HG02840 (cell line): ENCODE results near the gene MAD1L1.
"Not testable (repeated sequence)": the region's sequence is repeated elsewhere in the genome, so short reads cannot be mapped to it uniquely, and the experiment has no call there.

ENCODE experiments used
- ATAC-seq: cut with Tn5 transposase; IDR thresholded peaks from one replicate; pipeline ENCODE4 v1.9.1; 2021; ENCODE audit warnings: mild to moderate bottlenecking, moderate library complexity, moderate number of reproducible peaks; ENCODE audit not compliant: unreplicated experiment, low FRiP score

The MAD1L1 gene

DNA sequence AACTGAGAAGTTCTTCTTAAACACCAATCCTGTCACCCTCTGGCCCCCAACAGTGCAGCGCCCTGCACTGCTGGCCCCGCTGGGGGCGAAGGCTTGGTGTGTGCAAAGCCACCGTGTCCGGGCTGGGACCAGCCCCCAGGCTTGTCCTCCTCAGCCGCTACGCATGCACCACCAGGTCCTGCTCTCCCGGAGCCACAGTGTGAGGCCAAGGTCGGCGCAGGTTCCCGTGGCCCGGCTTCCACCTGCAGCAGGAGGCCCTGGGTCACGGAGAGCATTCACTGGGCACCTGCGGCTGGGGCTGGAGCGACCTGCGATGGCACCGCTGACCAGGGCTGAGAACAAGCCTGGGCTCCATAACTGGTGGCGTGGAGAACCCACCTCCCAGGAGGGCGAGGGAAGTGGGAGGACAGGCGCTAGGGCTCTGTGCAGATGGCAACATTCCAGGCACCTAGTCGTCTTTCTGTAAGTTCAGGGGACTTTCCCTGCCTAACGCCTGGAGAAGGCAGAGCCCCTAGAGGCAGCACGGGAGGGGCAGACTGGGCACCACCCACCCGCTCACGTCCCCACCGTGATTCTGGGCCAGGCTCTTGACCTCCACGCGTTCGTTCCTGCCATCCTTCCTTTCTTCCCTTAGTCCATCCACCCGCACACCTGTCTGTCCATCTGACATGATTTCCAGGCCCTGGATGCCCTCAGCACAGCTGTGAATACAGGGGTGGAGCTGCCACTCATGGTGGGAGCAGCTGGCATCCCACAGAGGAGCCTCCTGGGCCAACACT is 291.1 kb downstream of the MAD1L1 start:
- ATAC-seq: no peak

DNA sequence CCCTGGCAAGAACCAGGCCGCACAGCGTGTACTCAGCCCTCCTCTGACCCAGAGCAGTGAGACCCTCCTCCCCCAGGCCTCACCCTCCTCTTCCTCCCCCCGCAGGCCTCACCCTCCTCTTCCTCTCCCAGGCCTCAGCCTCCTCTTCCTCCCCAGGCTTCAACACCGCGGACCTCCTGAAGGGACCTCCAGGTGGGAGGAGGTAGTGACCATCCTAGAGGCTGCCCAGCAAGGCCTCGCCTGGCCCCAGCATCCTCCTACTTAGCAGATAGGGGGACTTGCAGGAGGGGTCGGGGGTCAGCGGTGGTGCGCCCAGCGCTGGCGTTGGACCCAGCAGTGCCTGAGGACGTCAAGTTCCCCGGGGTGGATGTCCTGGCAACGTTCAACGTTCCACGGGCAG is 291.9 kb downstream of the MAD1L1 start:
- ATAC-seq: peak; percentile 8

DNA sequence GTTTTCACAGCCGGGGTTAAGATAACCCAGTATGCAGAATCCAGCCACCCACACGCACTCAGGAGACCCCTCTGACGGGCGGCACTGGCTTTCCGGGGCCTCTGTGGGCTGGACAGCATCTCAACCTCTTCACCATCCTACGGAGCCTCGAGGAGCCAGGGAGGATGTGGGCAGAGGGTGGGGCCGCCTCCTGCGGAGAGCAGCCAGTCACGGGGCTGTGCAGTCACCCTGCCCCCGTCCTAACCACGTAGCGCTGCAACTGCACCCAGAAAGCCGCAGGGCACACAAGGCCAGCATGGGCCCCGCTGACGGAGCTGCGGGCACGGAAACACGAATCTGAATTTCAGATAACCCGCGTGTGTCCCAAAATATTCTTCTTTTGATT is 292.4 kb downstream of the MAD1L1 start:
- ATAC-seq: peak; percentile 77

DNA sequence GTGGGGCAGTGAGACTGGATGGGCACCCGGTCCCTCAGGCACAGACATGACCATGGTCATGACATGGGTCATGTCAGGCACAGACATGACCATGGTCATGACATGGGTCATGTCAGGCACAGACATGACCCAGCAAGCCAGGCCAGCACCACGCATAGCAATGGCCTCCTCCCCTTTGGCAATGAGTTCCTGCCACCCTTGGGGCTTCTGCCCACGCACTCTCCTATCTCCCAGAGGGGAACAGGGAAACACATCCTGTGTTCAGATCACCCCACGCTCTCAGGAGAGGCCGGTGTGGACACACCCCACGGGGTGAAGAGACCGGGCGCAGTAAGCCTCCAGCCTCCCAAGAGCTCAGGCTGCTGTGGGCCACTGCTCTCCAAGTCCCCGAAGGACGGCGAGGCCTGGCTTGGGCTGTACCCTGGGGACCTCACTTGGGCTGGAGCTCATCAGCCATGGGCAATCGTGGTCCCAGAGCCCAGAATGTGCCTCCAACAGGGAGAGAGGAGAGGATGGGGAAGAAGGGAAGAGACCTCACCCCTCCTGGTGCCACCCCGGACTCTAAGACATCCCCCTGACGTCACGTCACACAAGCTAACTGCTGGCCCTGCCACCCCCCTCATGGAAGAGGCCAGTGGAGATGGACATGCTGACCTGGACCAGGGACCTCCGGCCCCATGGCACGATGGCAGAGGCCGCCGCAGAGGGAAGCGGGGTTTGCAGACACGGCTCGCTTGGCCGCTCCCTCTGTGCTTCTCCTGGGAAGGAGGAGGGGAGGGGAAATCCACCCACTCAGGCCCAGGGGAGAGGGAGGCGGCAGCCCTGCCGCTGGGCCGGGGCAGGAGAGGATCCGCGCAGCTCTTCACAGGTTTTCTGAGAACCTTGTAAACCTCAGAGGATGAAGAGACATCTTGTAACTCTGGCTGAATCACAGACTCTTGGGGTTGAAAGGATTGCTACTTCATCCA is 293.0 kb downstream of the MAD1L1 start:
- ATAC-seq: peak; percentile 21

DNA sequence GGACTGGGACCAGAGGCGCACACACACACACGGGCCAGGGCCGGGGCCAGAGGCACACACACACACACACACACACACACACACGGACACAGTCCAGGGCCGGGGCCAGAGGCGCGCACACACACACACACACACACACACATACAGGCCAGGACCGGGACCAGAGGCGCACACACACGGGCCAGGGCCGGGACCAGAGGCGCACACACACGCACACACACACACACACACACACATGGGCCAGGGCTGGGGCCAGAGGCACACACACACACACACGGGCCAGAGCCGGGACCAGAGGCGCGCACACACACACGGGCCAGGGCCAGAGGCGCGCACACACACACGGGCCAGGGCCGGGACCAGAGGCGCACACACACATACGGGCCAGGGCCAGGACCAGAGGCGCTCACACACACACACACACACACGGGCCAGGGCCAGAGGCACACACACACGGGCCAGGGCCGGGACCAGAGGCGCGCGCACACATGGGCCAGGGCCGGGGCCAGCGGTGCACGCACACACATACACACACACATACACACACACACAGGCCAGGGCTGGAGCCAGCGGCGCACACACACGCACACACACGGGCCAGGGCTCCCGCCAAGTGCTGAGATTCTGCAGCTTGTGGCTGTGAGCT is 293.8 kb downstream of the MAD1L1 start:
- ATAC-seq: no peak

DNA sequence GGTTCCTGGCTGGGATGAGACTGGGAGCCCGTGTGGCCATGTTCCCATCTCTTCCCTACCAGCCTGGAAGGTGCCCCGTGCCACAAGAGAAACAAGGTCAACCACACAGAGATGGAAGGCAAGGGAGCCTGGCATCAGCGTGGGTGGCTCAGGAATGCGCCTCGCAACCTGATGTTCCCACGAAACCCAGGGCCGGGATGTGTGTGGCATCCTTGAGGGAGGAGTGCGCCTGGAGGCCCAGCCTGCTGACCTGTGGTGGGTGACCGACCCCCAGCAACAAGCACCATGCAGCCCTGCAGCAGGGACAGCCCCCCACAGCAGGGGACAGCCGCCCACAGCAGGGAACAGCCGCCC is 295.5 kb downstream of the MAD1L1 start:
- ATAC-seq: no peak

DNA sequence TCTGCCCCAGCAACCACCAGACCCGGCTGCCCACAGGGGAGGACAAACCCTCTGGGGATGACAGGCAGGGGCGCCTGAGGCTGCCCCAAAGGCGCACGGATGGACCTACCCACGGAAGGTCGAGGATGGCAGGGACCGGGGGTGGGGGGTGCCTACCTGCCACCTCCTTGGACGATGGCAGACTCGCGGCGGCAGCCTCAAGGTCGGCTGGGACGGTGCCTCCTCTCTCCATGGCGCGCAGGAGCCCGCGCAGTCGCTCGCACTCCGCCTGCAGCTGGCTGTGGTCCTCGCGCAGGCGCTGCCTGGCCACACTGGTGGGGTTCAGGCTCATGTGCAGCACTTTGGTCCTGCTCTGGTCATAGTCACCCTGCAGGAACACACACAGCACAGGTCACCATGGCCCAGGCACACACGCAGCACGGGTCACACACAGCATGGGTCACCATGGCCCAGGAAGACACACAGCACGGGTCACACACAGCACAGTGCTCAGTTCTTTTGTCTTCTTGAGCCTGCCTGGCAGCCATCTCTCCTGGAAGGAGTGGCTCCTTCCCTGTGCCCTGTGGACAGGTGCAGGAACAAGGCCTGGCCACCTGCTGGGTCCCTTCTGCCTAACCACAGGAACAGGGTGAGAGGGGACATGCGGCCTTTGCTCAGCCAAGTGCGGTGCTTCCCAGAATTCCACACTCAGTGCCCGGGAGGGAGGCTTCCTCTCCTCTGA is 296.1 kb downstream of the MAD1L1 start:
- ATAC-seq: no peak

DNA sequence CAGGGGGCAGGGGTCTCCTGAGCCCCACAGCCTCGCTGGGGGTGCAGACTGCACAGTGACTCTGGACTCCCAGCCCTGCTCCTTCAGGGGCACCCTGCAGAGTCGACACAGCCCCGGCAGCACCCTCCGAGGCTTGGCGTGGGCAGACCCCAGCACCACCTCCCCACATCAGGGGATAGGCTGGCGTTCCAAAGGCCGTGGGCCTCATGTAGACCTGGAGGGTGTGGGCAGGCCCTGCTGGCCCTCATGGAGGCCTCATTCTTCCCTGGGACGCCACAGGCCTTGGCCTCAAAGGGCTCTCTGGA is 296.8 kb downstream of the MAD1L1 start:
- ATAC-seq: no peak

DNA sequence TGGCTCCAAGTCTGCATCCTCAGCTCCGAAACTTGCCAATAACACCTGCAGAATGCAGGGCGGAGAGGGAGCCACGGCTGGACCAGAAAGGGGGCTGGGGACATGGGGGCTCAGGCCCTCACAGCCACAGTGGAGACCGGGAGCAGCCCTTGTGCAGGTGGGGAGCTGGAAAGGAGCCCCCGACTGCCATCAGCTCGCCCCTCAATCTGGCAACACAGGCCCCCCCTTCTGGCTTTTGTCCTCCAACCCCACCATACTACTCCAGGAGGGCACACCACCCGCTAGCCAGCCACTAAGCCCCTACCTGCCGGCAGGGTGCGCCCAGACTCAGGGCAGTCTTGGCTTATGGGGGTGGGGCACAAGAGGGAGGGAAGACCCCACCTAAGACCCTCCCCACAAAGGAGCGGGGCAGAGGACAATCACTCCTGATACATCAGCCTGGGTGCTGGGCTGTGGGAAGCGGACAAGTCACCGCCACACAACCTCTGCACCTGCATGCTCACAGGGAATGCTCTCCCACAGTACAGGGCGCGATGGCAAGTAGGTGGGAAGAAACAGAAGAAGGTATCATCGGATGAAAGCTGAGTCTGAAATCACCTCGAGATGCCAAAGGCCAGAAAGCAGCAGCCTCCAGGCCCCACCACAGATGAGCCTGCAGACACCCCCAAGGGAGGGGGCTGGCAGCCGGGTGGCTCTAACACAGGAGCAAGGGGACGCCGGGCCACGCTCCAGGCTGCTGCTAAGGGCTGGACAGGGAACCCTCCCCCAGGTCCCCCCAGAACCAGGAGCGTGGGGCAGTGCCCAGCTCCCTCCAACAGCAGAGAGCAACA is 297.4 kb downstream of the MAD1L1 start:
- ATAC-seq: no peak

DNA sequence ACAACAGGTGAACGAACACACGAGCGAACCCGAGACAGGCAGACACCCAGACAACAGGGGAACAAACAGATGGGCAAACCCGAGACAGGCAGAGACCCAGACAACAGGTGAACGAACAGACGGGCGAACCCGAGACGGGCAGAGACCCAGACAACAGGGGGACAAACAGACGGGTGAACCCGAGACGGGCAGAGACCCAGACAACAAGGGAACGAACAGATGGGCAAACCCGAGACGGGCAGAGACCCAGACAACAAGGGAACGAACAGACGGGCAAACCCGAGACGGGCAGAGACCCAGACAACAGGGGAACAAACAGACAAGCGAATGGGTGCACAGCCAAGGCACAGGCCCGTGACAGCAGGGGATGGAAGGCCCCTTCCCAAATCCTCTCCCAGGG is 298.0 kb downstream of the MAD1L1 start:
- ATAC-seq: no peak

DNA sequence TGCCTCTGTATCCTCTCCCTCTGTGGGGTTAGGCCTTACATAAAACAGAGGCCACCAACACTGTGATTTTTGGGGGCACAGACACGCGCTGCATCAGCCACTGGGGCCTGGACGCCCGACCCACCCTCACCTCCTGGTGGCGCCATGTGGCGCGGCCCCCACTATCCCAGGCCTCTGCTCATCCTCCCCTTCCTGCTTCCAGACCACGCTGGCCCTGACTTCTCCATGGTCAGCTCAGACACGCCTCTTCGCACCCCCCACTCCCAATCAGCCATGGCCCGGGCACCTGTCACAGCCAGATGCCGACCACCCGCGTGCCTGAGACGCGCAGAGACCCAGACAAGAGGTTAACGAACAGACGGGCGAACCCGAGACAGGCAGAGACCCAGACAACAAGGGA is 298.7 kb downstream of the MAD1L1 start:
- no peak for ATAC-seq

DNA sequence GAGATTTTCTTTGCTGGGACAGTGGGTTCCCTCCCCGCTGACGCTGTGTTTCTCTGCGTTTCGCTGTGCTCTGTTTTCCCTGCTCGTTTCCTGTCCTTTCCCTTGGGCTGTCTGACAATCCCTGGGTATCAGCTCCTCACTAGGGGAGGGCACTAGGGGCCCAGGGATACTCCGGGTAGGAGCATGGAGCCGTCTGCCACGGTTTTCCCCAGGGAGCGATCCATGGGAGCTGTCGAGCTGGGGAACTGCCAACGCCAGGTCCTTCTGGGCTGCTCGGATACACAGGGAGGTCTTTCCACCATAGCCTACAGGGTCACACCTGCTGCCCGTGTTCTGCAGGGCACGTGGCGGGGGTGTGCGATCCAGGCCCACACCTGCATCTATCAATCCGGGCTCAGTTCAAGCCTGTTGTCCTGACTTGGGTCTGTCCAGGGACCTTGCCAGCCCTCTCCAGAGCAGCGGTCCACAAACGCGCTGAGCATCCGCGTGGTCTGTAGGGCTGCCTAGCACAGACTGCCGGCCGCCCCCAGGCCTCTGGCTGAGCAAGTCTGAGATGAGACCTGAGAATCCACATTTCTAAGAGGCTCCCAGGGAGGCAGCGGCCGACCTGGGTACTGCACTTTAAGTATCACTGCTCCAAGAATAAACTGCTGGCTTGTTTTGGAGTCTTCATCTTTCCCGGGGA is 299.5 kb downstream of the MAD1L1 start:
- ATAC-seq: no peak

DNA sequence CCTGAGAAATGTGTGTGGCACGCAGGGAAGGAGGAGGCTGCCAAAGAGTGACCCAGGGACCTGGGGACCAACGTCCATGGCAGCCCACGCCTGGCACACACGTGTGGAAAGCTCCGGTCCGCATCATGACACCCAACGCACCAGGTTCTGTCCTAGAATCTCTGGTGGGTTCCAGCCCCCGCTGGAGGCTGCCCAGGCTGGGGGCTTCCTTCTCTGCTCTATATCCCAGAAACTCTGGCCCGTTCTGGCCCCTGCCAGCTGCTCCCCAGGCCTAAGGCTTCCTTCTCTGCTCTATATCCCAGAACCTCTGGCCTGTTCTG is 300.8 kb downstream of the MAD1L1 start:
- no peak for ATAC-seq

DNA sequence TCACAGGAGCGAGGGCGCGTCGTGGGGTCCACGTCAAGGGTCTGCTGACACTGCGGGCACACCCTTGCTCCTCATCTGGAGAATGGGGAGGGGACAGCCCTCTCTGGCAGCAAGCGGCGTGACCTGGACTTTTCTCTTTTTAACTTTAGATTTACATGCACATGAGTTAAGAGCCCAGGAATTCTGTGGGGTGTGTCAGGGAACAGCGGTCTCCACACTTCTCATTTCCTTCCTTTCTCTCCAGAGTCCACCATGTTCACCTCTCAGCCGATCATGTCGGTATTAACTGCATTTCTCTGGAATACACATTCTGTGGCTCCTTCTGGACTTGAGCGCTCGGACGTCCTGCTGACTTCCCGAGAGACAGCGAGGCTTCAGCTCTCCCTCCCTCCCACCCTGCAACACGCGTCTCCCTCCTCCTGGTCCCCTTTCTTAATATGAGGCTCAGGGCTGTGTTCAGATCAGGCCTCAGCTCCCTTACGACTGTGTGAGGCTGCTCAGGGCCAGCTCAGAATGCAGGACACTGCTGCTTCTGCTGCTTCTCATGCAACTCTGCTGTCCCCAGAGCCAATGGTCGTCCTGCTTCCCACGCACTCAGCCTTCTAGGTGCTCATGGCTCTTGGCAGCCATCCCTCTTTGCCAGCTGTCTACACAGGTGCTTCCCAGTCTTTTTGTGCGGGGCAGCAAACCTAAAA is 301.3 kb downstream of the MAD1L1 start:
- ATAC-seq: no peak

DNA sequence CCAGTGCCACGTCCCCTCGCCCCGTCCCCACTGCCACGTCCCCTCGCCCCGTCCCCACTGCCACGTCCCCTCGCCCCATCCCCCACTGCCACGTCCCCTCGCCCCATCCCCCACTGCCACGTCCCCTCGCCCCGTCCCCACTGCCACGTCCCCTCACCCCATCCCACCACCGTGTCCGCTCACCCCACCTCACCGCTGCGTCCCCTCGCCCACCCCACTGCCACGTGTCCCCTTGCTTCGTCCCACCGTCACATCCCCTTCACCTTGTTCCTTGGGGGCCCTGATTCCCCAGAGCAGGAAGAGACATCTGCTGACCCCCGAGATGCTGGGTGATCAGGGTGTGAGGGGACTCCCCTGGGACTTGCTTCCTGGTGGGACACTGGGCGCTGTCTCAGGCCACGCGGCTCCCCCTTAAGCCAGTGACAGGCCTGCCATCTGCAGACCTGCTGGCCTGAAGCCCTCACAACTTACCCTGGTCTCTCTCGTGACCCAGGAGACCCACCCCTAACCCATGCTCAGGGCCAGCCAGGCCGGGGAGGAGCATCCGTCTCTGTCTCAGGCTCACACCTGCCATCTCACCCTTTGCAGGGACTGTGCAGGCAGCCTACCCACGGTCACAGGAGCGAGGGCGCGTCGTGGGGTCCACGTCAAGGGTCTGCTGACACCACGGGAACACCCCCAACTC is 302.2 kb downstream of the MAD1L1 start:
- no peak for ATAC-seq

DNA sequence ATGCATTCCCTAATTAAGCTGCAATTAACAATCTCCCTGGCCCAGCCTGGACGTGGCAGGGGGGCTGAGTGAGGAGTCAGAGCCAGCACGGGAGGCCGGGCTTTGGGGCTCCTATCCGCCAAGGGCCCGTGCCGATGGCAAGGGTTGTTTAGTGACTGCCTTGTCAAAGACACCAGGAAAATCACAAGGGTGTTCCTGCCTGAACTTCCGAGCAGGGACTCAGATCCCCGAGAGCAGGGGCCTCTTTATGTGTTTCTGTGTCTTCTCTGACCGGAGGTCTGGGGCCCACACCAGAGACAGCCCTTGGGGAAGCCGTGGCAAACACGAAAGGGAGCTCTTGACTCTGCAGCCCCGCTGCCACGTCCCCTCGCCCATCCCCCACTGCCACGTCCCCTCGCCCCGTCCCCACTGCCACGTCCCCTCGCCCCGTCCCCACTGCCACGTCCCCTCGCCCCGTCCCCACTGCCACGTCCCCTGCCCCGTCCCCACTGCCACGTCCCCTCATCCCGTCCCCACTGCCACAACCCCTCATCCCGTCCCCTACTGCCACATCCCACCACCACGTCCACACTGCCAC is 303.3 kb downstream of the MAD1L1 start:
- not testable (repeated sequence) for ATAC-seq

DNA sequence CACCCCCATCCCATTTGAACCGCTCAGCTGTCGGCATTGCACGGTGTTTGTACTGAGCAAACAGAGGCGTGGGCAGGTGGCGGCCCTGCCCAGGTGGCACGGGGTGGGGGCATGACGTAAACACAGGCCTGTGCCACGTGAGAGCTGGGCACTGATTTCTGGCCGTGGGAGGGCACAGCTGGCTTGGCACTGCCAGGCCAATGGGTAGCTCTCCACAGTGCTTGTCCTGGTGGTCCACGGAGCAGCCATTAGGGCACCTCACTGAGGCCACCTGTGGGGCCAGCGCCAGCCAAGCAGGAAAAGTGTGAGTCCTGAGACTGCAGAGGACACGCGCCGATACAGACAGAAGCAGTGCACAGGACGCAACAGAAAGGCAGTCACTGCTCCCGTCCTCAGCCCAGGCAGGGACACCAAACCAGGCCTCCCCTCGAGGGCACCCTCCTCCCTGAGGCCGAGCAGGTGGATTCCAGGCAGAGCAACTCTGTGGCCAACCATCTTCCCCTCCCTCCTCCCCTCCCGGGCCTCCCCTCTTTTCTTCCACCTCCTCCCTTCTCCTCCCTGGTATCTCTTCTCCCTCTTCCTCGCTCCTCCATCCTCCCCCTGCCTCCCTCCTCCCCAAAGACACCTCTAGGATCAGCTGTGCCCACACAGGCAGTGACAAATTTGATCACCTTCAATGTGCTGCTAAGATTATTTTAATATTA is 303.9 kb downstream of the MAD1L1 start:
- ATAC-seq: no peak
